ENCODE data around the gene ITPR2.
A peak's percentile ranks its signal among the peaks of the same experiment; 100 is the strongest.
"Not testable (repeated sequence)": the region's sequence is repeated elsewhere in the genome, so short reads cannot be mapped to it uniquely, and the experiment has no call there.

Gene ITPR2

DNA sequence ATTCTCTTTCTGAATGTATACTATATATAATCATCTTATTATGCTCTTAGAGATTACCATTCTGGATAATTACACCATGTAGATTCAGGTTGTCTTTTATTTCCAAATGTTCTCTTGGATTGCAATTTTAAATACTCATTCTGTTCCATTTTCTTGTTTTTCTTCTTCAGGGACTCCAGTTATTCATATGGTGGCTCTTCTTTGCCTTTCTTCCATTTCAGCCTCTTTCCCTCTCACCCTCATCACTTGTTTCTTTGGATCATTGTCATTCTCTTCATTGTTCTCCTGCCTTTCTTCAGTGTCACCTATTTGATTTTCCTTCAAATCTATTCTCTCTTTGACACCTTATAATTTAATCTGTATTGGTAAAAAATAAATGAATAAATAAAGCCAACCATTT, 182.0 kb downstream of the ITPR2 start:
- Mint-ChIP-seq H3K27ac (no peak overlapping the region), H3K36me3 (peaks cover 58% of the 10 kb centered on the region), H3K9me3 (no peaks in the 10 kb centered on the region), H3K4me3 (no peak overlapping the region), H3K27me3 (no peaks in the 10 kb centered on the region), H3K4me1 (no peaks in the 10 kb centered on the region)

DNA sequence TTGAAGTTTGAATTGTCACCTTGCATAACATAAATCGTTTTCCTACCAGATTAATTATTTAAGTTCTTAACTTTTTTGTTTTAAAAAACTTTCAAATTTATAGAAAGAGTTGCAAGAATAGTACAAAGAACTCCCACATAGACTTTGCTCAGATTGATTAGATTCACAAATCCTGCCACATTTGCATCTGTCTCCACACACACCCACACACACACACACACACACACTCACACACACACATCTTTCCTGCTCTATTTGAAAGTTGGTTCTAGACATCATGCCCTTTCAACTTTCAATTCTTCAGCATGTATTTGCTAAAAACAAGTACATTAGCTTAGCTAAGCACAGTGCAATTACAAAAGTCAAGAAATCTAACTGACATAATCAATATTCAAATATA, 184.0 kb downstream of the ITPR2 start:
- H3K4me1 Mint-ChIP-seq, result no peaks in the 10 kb centered on the region
- no peak overlapping the region for H3K4me3 Mint-ChIP-seq
- H3K36me3 Mint-ChIP-seq, result peaks cover 56% of the 10 kb centered on the region
- no peaks in the 10 kb centered on the region for H3K27me3 Mint-ChIP-seq
- no peak overlapping the region for H3K27ac Mint-ChIP-seq
- no peaks in the 10 kb centered on the region for H3K9me3 Mint-ChIP-seq

DNA sequence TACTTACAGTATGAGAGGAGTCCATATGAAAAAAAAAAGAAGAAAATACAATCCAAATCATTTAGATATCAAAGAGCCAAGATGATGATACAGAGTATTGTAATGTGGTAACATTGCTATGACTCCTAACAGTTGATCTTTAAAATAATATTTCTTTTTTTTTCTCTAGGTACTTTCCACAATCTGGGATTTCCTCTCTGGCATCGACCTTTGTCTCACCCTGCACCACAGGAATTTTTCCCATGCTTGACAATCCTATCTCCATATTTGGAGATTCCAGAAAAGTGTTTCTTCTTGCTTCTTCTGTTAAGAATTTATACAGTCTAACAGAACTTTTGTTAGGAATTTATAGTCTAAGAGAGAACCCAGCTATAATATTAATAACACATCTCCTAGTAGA, 184.4 kb downstream of the ITPR2 start:
- H3K27ac Mint-ChIP-seq, result no peak overlapping the region
- H3K4me1 Mint-ChIP-seq, result no peaks in the 10 kb centered on the region
- H3K9me3 Mint-ChIP-seq, result no peaks in the 10 kb centered on the region
- no peaks in the 10 kb centered on the region for H3K27me3 Mint-ChIP-seq
- peaks cover 52% of the 10 kb centered on the region for H3K36me3 Mint-ChIP-seq
- H3K4me3 Mint-ChIP-seq, result no peak overlapping the region

DNA sequence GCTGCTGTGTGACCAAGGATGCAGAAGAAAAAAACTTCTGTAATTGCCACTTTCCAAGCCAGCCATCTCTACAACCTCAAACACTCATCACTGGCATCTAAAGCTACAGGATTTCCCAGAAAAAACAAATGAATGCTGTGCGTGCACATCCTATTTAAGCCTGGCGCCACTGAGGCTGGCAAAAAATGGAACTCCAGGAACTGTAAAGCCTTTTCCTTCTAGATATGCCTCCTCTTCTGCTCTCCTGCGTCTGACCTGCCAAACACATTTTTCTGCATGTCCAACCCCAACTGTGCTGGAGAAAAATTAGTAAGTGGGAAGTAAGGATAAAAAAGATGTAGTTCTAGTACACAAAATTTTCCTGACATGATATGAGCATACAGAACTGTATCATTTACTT, 184.9 kb downstream of the ITPR2 start:
- H3K36me3 Mint-ChIP-seq, result peaks cover 49% of the 10 kb centered on the region
- H3K9me3 Mint-ChIP-seq, result no peaks in the 10 kb centered on the region
- no peaks in the 10 kb centered on the region for H3K4me1 Mint-ChIP-seq
- no peak overlapping the region for H3K4me3 Mint-ChIP-seq
- H3K27ac Mint-ChIP-seq, result peak overlapping the region; percentile 66
- no peaks in the 10 kb centered on the region for H3K27me3 Mint-ChIP-seq

DNA sequence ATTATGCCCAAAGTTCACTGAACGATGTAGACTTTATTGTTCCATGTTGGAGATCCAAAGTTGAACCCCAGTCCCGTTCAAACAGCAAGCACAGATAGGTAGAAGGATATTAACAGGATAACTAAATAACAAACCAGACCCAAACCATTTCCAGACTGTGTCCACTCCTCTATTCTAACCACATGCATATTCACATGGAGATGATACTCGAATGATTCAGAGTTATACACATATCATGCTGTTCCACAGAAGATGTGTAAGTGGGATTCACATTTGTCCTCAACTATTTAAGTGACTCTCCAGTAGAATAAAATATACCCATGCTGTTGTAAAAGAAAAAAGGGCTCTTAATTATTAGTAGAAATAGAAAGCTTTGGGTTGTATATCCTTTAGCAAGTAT, 185.9 kb downstream of the ITPR2 start:
- Mint-ChIP-seq H3K4me3 (no peak overlapping the region), H3K27ac (no peak overlapping the region), H3K36me3 (peaks cover 40% of the 10 kb centered on the region), H3K9me3 (no peaks in the 10 kb centered on the region), H3K4me1 (no peaks in the 10 kb centered on the region), H3K27me3 (no peaks in the 10 kb centered on the region)

DNA sequence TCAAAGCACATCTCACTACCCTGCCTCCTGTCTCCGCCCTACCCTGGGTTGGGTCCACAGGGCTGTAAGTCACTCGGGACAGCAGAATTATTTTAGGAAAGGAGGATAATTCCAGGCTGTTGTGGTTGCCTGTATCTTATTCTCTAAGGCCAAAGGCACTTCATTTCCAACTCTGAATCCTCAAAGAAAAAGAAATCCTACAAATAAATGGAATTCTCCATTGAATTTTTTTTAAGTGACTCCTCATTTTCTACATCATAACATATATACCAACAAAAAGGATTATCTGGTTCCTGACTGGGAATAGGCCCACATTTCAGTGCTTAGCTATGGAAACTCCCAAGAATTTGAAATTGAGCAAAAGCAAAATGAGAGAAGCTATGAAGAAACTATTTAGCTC, 186.4 kb downstream of the ITPR2 start:
- H3K27me3 Mint-ChIP-seq, result no peaks in the 10 kb centered on the region
- no peaks in the 10 kb centered on the region for H3K4me1 Mint-ChIP-seq
- H3K27ac Mint-ChIP-seq, result no peak overlapping the region
- no peaks in the 10 kb centered on the region for H3K9me3 Mint-ChIP-seq
- no peak overlapping the region for H3K4me3 Mint-ChIP-seq
- peaks cover 35% of the 10 kb centered on the region for H3K36me3 Mint-ChIP-seq

DNA sequence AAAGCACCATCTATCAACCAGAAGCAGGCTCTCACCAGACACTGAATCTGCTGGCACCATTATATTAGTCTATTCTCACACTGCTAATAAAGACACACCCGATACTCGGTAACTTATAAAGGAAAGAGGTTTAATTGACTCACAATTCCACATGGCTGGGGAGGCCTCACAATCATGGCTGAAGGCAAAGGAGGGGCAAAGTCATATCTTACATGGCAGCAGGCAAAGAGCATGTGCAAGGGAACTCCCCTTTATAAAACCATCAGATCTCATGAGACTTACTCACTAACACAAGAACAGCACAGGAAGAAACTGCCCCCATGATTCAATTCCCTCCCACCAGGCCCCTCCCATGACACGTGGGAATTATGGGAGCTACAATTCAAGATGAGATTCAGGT, 188.6 kb downstream of the ITPR2 start:
- H3K4me3 Mint-ChIP-seq, H3K4me1 Mint-ChIP-seq, H3K27me3 Mint-ChIP-seq, H3K9me3 Mint-ChIP-seq, H3K27ac Mint-ChIP-seq: not testable (repeated sequence)
- peaks cover 28% of the 10 kb centered on the region for H3K36me3 Mint-ChIP-seq

DNA sequence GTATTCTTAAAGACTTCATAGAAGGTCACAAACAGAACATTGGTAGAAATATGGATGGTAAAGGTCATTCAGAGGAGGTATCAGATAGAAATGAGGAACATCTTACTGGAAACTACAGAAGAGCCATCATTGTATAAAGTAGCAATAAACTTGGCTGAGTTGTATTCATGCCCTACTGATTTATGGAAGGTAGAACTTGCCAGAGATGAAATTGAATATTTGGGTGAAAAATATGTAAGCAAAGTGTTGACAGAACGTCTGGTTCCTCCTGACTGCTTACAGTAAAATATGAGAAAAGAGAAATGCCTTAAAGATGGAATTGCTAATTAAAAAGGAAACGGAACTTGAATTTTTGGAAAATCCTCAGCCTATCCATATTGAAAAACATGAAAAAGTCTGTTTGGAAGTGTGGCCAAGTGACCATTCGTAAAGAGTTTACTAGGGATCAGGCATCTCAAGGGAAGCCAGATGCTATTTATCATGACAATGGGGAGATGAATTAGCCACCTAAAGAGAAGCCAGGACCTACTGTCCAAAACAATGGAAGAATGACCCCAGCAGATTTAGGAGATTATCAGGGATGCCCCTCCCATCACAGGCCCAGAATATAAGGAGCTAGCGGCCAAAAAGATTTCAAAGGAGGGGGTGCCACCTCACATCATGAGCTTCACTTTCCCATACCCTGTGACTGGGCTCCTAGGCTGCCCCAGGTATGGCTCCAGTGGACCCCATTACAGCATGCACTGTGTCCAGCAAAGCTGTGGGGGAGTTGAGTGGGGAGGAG, 189.3 kb downstream of the ITPR2 start:
- H3K27me3 Mint-ChIP-seq, result no peaks in the 10 kb centered on the region
- H3K9me3 Mint-ChIP-seq, result peaks cover 5% of the 10 kb centered on the region
- H3K4me3 Mint-ChIP-seq, result no peak overlapping the region
- H3K4me1 Mint-ChIP-seq, result no peaks in the 10 kb centered on the region
- H3K36me3 Mint-ChIP-seq, result peaks cover 28% of the 10 kb centered on the region
- H3K27ac Mint-ChIP-seq, result no peak overlapping the region

DNA sequence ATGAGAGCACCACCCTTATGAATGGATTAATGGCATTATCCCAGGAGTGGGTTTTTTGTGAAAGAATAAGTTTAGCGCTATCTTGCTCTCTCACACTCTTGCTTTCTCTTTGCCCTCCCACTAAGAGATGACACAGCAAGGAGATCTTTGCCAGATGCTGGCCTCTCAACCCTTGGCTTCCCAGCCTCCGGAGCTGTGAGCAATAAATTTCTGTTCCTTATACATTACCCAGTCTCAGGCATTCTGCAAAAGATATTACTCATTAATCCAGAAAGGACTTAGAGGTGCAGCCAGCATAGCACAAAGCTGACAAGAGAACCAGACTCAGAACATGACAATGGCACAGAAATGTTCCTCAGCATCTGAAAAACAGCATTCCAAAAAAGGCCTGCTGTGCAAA, 190.6 kb downstream of the ITPR2 start:
- no peaks in the 10 kb centered on the region for H3K27me3 Mint-ChIP-seq
- H3K4me3 Mint-ChIP-seq, result no peak overlapping the region

DNA sequence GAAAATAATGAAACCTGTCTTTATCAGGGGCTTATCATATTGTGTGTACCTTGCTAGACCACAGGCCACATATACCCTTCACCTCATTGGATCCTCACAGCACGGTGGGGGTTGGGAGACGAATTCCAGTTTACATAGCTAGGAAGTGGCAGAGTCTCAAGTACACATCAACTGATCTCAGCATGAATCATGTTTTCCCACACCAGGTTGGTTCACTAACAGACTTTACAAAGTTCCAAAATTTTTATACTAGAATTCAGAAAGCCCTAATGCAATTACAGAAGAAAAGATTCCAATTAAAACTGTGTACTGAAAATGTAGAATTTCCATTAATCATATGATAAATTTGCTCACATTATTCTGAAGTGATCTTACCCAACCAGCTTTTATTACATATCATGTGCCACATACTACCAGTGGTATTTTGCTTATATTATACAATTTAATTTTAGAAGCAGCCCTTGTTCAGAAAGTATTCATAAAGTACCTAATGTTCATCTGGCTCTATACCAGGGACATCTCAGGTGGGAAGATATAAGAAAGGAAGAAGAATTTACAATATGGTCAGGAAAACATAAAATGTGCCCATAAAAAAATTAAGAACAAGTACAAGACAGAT, 196.2 kb downstream of the ITPR2 start:
- H3K4me3 Mint-ChIP-seq, result no peak overlapping the region
- no peaks in the 10 kb centered on the region for H3K4me1 Mint-ChIP-seq
- no peaks in the 10 kb centered on the region for H3K27me3 Mint-ChIP-seq
- H3K27ac Mint-ChIP-seq, result no peak overlapping the region
- H3K9me3 Mint-ChIP-seq, result peaks cover 5% of the 10 kb centered on the region
- peaks cover 21% of the 10 kb centered on the region for H3K36me3 Mint-ChIP-seq

More for the DNA sequence above, 190.6 kb downstream of the ITPR2 start:
- no peaks in the 10 kb centered on the region for H3K4me1 Mint-ChIP-seq
- peaks cover 5% of the 10 kb centered on the region for H3K9me3 Mint-ChIP-seq
- H3K36me3 Mint-ChIP-seq, result peaks cover 25% of the 10 kb centered on the region
- H3K27ac Mint-ChIP-seq, result no peak overlapping the region

DNA sequence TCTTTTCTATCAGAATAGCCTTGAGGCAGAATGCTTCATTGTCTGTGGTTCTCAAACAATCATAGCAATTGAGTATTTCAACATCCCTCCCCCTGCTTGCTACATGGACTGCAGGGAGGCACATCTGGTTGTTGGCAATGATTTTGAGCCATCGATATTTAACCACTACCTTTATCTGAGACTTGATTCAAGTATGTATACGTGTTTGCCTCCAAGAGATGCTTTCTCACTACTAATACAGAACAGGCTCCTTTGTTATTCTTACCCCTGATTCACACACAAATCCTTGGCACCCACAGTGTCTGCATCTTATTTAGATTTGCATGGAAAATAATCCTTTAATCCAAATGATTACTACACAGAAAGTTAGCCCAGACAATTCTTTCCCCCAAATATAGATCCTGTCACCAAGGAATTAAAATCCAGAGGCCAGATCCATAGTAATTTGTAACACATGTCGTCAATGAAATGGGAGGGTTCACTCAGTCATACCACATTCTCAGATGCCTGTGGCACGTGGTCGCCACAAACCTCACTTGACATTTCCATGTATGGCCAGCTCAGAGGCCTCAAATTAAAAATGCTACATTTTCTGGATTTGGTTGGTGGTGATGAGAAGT, 199.3 kb downstream of the ITPR2 start:
- Mint-ChIP-seq H3K4me1 (no peaks in the 10 kb centered on the region), H3K27ac (no peak overlapping the region), H3K36me3 (peaks cover 24% of the 10 kb centered on the region), H3K9me3 (no peaks in the 10 kb centered on the region), H3K27me3 (no peaks in the 10 kb centered on the region), H3K4me3 (no peak overlapping the region)

DNA sequence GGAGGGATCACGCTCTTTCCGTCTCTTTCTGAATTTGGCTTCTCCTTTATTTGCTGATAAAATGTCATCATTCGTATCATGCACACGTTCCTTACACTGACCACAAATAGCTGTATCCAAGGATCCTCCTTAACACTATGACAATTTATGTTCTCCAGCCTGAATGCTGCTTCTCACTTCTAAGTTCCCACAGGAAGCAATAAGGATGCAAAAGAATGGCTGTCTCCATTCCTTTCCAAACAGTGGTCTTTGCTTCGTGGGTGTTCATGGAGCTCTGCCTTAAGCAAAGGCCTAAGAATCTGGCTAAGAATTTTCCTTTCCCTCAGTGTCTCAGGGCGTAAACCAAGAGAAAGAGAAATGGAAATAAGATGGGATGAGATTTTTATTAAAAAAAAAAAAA, 200.2 kb downstream of the ITPR2 start:
- H3K4me3 Mint-ChIP-seq, result no peak overlapping the region
- H3K36me3 Mint-ChIP-seq, result peaks cover 28% of the 10 kb centered on the region
- H3K9me3 Mint-ChIP-seq, result no peaks in the 10 kb centered on the region
- H3K4me1 Mint-ChIP-seq, result no peaks in the 10 kb centered on the region
- H3K27ac Mint-ChIP-seq, result no peak overlapping the region
- no peaks in the 10 kb centered on the region for H3K27me3 Mint-ChIP-seq

DNA sequence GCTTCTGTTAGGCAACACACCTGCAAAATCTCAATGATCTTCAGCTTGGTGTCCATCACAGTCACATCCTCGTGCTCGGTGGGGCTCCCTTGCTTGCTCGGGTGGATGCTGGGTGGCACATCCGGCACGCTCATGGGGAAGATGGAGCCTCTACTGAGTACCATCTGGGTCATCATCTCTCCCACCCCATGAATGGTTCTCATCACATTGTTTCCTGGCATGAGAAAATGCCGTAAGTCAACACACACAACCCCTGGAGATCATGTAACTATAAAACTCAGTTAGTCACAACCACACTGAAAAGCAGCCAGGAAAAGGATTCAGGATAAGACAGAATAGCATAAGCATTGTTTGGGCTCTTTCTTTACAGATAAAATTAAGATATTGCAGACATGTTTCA, 201.1 kb downstream of the ITPR2 start:
- Mint-ChIP-seq H3K4me3 (no peak overlapping the region), H3K27ac (no peak overlapping the region), H3K4me1 (no peaks in the 10 kb centered on the region), H3K27me3 (no peaks in the 10 kb centered on the region), H3K9me3 (no peaks in the 10 kb centered on the region), H3K36me3 (peaks cover 28% of the 10 kb centered on the region)

DNA sequence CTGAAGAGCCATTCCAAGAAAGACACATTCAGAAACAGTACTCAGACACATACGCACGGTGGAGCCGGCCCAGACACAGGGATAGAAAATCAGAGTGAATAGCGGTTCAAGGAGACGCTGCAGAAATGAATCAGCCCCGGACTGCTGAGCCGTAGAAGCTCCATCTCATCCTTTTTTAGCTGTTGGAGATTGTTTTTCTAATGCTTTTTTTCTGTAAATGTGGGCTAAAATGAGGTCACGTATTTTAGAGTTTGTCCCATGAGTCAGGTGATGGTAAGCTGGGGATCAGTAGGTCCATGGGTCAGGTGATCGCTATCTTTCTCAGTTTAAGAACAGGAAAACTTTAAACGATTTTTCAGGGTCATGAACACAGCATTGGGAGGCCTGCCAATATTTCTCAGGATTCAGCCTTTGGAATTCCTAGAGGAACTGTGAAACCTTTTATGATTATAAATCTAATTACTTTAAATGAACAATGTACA, 202.4 kb downstream of the ITPR2 start:
- Mint-ChIP-seq H3K9me3 (no peaks in the 10 kb centered on the region), H3K36me3 (peaks cover 33% of the 10 kb centered on the region), H3K4me3 (no peak overlapping the region), H3K4me1 (no peaks in the 10 kb centered on the region), H3K27me3 (no peaks in the 10 kb centered on the region), H3K27ac (no peak overlapping the region)

DNA sequence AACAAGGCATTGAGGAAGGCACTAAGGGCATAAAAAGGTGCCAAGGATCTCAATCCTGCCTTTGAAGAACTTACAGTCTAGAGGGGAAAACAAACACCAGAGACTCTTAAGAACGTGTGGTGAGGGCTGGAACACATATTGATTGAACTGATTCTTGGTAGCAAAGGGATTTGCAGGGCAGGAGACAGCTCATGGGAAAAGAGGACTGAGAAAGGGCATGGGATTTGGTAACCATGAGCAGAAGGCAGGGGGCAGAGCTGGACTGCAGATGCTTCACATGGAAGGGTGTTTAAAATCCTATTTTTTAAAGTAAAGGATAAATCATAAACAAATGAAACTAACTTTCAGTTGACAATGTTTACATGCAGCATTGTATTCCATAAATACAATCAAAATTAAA, 203.1 kb downstream of the ITPR2 start:
- Mint-ChIP-seq H3K9me3 (no peaks in the 10 kb centered on the region), H3K36me3 (peaks cover 35% of the 10 kb centered on the region), H3K4me1 (no peaks in the 10 kb centered on the region), H3K4me3 (no peak overlapping the region), H3K27me3 (no peaks in the 10 kb centered on the region), H3K27ac (no peak overlapping the region)

DNA sequence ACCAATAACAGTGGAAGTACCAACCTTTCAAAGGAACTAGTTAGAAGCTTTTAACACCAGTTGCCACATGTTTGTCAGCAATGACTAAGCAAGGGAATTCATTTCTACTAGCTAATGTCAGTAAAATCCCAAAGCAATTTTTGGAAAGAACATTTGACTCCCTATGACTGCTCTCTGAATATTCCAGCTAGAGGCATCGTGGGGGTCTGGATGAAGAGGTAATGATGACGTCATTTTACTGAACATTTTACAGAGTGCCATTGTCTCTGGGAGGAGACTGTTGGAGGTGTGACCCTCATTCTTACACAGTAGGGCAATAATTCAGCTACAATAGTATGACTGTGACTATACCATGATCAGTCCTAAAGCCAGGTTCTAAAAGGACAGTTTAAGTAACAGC, 204.8 kb downstream of the ITPR2 start:
- peaks cover 39% of the 10 kb centered on the region for H3K36me3 Mint-ChIP-seq

More for the DNA sequence above, 204.8 kb downstream of the ITPR2 start:
- no peak overlapping the region for H3K27ac Mint-ChIP-seq
- no peaks in the 10 kb centered on the region for H3K27me3 Mint-ChIP-seq
- H3K4me1 Mint-ChIP-seq, result no peaks in the 10 kb centered on the region
- H3K9me3 Mint-ChIP-seq, result no peaks in the 10 kb centered on the region
- H3K4me3 Mint-ChIP-seq, result no peak overlapping the region

Measured in activated naive CD4-positive, alpha-beta T cell treated with anti-CD3 and anti-CD28 coated beads, Interleukin-2, amount 50 U/mL, for 24 hours (primary cell).